Pancreas (tissue), 10 donors: Measurements from ENCODE around the gene PLCG1. TPM values are rescaled to one million over a fixed set of nuclear protein-coding genes. Genes with fewer than 3 reads are reported as not detected.

Source experiments
- ATAC-seq, 4 donors: fragments of 200-7000 bp; cut with Tn5 transposase; one replicate each; pipeline versions ENCODE4 v1.8.0 to v1.9.1; 2020; ENCODE audit warnings: mild to moderate bottlenecking in 4 of 4, moderate library complexity in 4 of 4
- DNase-seq, 6 donors: peaks; one replicate each; pipeline ENCODE4 v3.0.0-alpha.2; 2020
- FAIRE-seq: peaks from 2 replicates; lab custom pipeline; 2012; peaks lifted over from hg19 to GRCh38; lab: Jason Lieb, UNC
- H3K27ac ChIP-seq, 4 donors: fragments of 200-600 bp; sonication (generic); 1 replicate in 3 of 4; 2 replicates in 1 of 4; pipeline versions ENCODE4 v1.5.0 to v1.8.0; 2020
- H3K27me3 ChIP-seq, 4 donors: fragments of 200-600 bp; one replicate each; pipeline ENCODE4 v1.8.0; 2021
- H3K36me3 ChIP-seq, 3 donors: fragments of 200-600 bp; sonication (generic) in 1 of 3; one replicate each; pipeline versions ENCODE4 v1.5.0 to v1.8.0; 2020 to 2021
- H3K4me1 ChIP-seq, 3 donors: fragments of 200-600 bp; one replicate each; pipeline ENCODE4 v1.8.0; 2021
- H3K4me3 ChIP-seq, 4 donors: fragments of 200-600 bp; sonication (generic) in 2 of 4; one replicate each; pipeline versions ENCODE4 v1.5.0 to v1.8.0; 2020 to 2021
- H3K9me3 ChIP-seq, 4 donors: fragments of 200-600 bp; one replicate each; pipeline ENCODE4 v1.8.0; 2021
- CTCF ChIP-seq, 4 donors: fragments of 200-600 bp; sonication (generic) in 3 of 4; IDR thresholded peaks; one replicate each; pipeline versions ENCODE4 v1.5.0 to v1.8.0; 2021; ENCODE audit warnings: antibody characterized with exemption in 4 of 4
- WGBS, 2 donors: extraction: QIAGEN DNeasy Blood & Tissue Kit; methylation state at CpG; one replicate each; pipeline ENCODE4 v1.1.7; 2013; 5-methylcytosine and 5-hydroxymethylcytosine counted together
- intact Hi-C, 3 donors: fragments of 100-400 bp; cut with DNase I; formaldehyde crosslinking; loops; one replicate each; pipeline versions ENCODE4 v1.11.1 to v1.14.2; 2022
- polyA plus RNA-seq, 2 donors: library from polyadenylated mRNA; stranded (reverse); fragments of 200-250 nt; gene quantifications; one replicate each; pipeline ENCODE4 v1.2.3, GENCODE V29; 2013
- total RNA-seq, 6 donors: library from RNA; stranded (reverse); fragmentation: NEBNext Ultra II Directional in 4 of 6; extraction: Animal tissue kit (Norgen Biotek cat#: 25700) in 4 of 6; gene quantifications; one replicate each; pipeline versions ENCODE4 v1.2.1 to v1.2.4, GENCODE V29; 2021 to 2023
- donor health status: healthy with polysubstance abuse.
- donor health status: DM: no; HTN: no; CAD: no; lungs with moderate emphysema.
- donor health status: DM: no; HTN: no; CAD: no.
- donor health status: control.
- donor health status: control.
- donor health status: Bipolar disorder and iron deficiency.
- donor health status: DM: yes; HTN: yes; CAD: no.
- donor health status: DM: no; HTN: no; CAD: no.
- donor health status: DM: no; HTN: no; CAD: no.
- donor health status: DM: yes; HTN: yes; CAD: no.

Gene PLCG1
- total and polyA plus RNA-seq, 8 donors = 9.9 to 41.7 (median 20.1) TPM

- intact Hi-C loops = no loop called here
- Histone ChIP-seq H3K27me3 (no peaks in the 10 kb centered on the region), H3K27ac (no peak overlapping the region), H3K9me3 (no peaks in the 10 kb centered on the region), H3K4me1 (no peaks in the 10 kb centered on the region), H3K36me3 (no peaks in the 10 kb centered on the region), H3K4me3 (no peak overlapping the region)
- WGBS, 2 donors = 90 to 92% methylated on average over 5 of the region's 5 CpGs
- ATAC-seq (peak in 1 of 4 donors; percentile 15), DNase-seq (no peak), FAIRE-seq (no peak)
- no peak for TF ChIP-seq CTCF (IDR thresholded peaks at IDR 0.05)
Measured at GRCh38 chr20:41221614-41222218, 84.4 kb downstream of the PLCG1 start.

DNA sequence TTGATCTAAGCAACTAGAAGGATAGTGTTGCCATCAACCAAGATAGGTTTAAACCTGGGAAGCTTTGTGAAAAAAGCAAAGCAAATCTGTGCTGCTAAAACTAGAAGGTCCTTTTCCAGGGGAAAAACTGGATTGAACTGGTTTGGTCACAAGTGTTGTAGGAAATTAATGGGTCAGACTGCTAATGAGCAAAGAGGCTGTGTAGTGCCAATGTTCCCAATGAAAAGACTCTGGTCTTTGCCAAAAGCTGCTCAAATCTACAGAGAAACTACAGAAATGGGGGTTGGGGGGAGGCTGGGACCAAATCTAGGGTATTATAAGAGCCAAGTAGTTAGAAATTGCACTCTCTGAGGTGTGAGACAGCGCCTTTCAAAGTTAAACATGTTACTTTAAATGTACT lies 85.0 kb downstream of the PLCG1 start:
- WGBS, 2 donors = 98 to 100% methylated on average over 1 of the region's 1 CpG
- H3K4me1 ChIP-seq = no peaks in the 10 kb centered on the region
- no peak overlapping the region for H3K4me3 ChIP-seq
- no peaks in the 10 kb centered on the region for H3K9me3 ChIP-seq
- H3K27me3 ChIP-seq = no peaks in the 10 kb centered on the region
- H3K36me3 ChIP-seq = no peaks in the 10 kb centered on the region
- FAIRE-seq (no peak), DNase-seq (no peak), ATAC-seq (no peak)
- intact Hi-C loops = no loop called here
- H3K27ac ChIP-seq = no peak overlapping the region
- TF ChIP-seq CTCF (IDR thresholded peaks at IDR 0.05) = no peak

GRCh38 chr20:41222703-41223102 lies 85.4 kb downstream of the PLCG1 start:
- Histone ChIP-seq H3K9me3 (no peaks in the 10 kb centered on the region), H3K27ac (no peak overlapping the region), H3K4me3 (no peak overlapping the region), H3K36me3 (no peaks in the 10 kb centered on the region), H3K27me3 (no peaks in the 10 kb centered on the region), H3K4me1 (no peaks in the 10 kb centered on the region)
- FAIRE-seq (no peak), DNase-seq (no peak), ATAC-seq (no peak)
- no peak for TF ChIP-seq CTCF (IDR thresholded peaks at IDR 0.05)
- intact Hi-C loops = no loop called here

- H3K27ac ChIP-seq = no peak overlapping the region
- H3K4me3 ChIP-seq = no peak overlapping the region
- H3K4me1 ChIP-seq = no peaks in the 10 kb centered on the region
- FAIRE-seq = no peak
- no peaks in the 10 kb centered on the region for H3K9me3 ChIP-seq
- no peak for DNase-seq
- intact Hi-C loops = no loop called here
- no peaks in the 10 kb centered on the region for H3K36me3 ChIP-seq
- no peaks in the 10 kb centered on the region for H3K27me3 ChIP-seq
- no peak for TF ChIP-seq CTCF (IDR thresholded peaks at IDR 0.05)
- no peak for ATAC-seq
Measured at GRCh38 chr20:41223112-41223511, 85.8 kb downstream of the PLCG1 start.

- no peak for ATAC-seq
Measured at GRCh38 chr20:41224281-41224680, 86.9 kb downstream of the PLCG1 start.

More at GRCh38 chr20:41224281-41224680, 86.9 kb downstream of the PLCG1 start:
- Histone ChIP-seq H3K4me3 (no peak overlapping the region), H3K27me3 (no peaks in the 10 kb centered on the region), H3K27ac (no peak overlapping the region), H3K4me1 (no peaks in the 10 kb centered on the region), H3K9me3 (no peaks in the 10 kb centered on the region), H3K36me3 (no peaks in the 10 kb centered on the region)
- 96 to 99% methylated on average over 1 of the region's 1 CpG for WGBS, 2 donors
- no peak for TF ChIP-seq CTCF (IDR thresholded peaks at IDR 0.05)
- intact Hi-C loops = no loop called here
- DNase-seq (no peak), FAIRE-seq (no peak)
